GM12873 (cell line): ENCODE measurements around the gene PTPN18.

Experiments used
- TF ChIP-seq, protein P1 (sequence below): IDR thresholded peaks from 2 replicates; pipeline ENCODE4 v1.5.1; 2012; ENCODE audit warnings: low read depth, mild to moderate bottlenecking, moderate library complexity, low read length, control low read depth; ENCODE audit not compliant: insufficient read depth; ENCODE audit errors: missing control alignments

Gene PTPN18

DNA sequence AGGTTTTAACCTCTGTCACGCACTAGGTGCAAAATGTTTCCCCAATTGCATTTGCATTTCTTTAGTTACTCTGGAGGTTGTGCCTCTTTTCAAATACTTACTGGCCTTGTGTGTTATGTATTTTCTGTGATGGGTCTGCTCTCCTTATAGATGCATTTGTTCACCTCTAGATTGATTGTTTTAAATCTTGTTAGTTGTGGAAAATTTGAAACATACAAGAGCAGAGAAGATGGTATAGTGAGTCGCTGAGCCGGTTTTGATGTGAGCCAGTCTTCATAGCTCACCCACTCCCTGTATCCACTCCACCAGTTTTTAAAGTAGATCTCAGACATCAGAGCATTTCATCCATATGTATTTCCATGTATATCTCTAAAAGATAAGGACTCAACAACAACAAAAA lies 6.7 kb upstream of the PTPN18 start:
- TF ChIP-seq, protein P1, sequence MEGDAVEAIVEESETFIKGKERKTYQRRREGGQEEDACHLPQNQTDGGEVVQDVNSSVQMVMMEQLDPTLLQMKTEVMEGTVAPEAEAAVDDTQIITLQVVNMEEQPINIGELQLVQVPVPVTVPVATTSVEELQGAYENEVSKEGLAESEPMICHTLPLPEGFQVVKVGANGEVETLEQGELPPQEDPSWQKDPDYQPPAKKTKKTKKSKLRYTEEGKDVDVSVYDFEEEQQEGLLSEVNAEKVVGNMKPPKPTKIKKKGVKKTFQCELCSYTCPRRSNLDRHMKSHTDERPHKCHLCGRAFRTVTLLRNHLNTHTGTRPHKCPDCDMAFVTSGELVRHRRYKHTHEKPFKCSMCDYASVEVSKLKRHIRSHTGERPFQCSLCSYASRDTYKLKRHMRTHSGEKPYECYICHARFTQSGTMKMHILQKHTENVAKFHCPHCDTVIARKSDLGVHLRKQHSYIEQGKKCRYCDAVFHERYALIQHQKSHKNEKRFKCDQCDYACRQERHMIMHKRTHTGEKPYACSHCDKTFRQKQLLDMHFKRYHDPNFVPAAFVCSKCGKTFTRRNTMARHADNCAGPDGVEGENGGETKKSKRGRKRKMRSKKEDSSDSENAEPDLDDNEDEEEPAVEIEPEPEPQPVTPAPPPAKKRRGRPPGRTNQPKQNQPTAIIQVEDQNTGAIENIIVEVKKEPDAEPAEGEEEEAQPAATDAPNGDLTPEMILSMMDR: no peak

DNA sequence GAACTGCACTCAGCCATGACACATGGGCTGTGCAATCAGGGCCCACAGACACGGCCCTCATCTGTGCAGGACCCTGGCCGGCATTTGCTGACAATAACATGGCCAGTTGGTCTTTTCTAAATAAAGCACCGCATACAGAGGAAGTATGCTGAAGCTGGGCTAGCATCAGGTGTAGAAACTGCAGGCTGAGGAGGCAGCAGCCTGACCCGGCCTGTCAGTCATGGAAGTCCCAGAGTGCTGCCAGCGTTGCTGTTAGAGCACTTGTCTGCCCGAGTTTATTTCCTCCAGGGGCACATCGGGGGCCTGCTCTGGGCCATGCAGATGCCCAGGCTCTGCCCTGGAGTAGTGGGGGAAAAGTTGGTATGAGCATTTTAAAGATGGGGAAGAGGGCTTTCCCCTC lies 4.1 kb upstream of the PTPN18 start:
- TF ChIP-seq, protein P1: no peak

DNA sequence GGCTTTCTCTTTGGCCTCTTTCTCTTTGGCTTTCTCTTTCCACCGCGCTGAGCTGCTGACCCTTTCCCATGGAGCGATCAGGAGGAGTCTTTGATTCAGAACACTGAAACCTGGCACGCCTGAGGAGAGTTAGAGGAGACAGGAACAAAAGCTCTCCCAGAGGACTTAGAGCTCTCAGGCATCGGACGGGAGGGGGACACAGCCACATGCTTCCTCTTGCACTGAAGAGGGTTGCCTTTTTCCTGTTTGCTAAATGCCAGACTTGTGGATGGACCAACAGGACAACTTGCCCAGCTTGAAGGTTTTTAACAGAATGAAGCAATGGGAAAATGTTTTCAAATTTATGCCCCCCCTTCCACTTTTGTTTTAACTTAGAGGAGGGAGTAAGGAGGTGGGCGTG lies 3.6 kb upstream of the PTPN18 start:
- TF ChIP-seq, protein P1: no peak

DNA sequence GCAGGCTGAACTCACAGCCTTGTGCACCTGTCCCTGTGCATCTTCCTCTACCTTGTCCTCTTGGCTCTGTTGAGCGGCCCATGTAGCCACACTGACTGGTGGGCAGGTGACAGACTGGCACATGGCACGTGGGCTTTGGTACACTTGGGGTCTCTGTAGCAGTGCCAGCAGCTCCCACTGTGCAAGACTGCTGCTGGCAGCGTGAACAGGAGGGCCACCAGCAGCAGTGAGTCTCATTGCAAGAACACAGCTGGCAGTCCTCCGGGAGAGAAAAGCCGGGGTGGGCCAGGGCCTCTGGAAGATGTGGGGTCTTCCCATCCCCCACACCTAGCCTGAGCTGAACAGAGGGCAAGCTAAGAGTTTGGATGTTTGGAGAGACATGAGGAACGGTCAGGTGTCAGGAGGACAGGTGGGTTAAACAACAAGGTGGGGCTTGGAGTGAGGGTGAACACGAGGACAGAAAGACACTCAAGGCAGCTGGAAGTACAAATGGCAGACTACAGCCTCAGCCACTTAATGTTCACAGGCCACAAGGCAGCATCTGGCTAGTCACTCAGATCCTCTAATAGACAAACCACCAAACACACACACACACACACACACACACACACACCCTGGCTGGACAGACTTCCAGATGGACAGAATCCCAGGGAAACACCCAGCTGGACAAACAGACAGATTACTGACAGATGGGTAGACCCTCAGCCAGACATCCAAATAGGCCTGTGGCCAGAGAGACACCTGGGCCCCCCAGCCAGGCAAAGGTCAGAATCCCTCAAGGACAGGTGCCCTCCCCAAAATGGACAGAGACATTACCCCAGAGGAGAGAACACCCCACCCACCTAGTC lies 2.3 kb upstream of the PTPN18 start:
- TF ChIP-seq, protein P1: no peak

DNA sequence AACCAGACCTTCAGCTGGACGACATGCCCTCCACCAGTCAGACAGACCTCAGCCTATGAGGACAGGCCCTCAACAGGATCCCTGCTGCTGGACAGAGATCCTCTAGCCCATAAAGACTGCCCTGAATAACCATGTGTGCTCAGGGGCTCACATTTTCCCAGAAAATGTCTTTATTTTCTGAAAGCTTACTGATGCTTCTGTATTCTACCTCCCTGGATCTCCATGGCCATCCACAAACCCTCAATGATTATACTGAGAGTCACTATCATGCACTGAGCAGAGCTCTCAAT lies 1.8 kb upstream of the PTPN18 start:
- TF ChIP-seq, protein P1: no peak

DNA sequence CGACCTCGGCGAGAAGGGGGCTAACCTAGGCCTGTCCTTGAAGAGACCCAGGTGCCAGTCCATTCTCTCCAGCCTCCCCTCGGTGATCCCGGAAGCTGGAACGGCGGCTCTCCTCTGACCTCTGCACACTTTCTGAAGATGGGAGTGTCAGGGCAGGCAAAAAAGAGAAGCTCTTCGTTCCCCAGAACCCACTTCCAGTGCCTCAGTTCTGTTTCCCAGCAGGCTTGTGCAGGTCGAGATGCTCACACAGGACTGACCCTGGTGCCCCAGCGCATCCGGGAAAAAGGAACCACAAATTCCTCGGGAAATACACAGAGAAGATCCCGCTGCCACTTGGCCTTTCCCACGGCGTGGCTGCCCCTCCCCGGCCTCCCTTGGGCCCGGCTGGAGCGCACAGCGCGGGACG lies 681 bp upstream of the PTPN18 start:
- TF ChIP-seq, protein P1: no peak

DNA sequence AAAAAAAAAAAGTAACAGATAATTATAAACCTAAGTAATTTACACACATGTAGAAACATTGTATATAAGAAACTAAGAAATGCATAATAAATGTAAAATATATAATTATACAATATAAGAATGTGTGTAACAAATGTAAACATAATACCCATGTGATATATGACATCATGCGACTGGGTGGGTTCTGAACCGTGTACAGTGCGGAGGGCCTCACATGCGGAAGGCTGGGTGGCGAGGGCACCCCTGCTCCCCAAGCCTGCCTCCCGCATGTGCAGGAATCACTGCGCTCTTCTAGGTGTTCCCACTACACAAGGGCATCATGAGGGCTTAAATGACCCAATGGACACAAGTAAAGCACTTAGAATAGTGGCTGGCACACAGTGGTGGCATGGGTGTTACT lies 2.0 kb downstream of the PTPN18 start:
- TF ChIP-seq, protein P1: no peak
